HG03558 (cell line): ENCODE results near the gene MOK.
A peak's percentile ranks its signal among the peaks of the same experiment; 100 is the strongest.
"Not testable (repeated sequence)": the region's sequence is repeated elsewhere in the genome, so short reads cannot be mapped to it uniquely, and the experiment has no call there.

Experiments used
- ATAC-seq: cut with Tn5 transposase; IDR thresholded peaks from one replicate; pipeline ENCODE4 v1.9.1; 2021; ENCODE audit warnings: moderate number of reproducible peaks; ENCODE audit not compliant: unreplicated experiment; ENCODE audit errors: extremely low read depth

MOK gene, protein sequence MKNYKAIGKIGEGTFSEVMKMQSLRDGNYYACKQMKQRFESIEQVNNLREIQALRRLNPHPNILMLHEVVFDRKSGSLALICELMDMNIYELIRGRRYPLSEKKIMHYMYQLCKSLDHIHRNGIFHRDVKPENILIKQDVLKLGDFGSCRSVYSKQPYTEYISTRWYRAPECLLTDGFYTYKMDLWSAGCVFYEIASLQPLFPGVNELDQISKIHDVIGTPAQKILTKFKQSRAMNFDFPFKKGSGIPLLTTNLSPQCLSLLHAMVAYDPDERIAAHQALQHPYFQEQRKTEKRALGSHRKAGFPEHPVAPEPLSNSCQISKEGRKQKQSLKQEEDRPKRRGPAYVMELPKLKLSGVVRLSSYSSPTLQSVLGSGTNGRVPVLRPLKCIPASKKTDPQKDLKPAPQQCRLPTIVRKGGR

DNA sequence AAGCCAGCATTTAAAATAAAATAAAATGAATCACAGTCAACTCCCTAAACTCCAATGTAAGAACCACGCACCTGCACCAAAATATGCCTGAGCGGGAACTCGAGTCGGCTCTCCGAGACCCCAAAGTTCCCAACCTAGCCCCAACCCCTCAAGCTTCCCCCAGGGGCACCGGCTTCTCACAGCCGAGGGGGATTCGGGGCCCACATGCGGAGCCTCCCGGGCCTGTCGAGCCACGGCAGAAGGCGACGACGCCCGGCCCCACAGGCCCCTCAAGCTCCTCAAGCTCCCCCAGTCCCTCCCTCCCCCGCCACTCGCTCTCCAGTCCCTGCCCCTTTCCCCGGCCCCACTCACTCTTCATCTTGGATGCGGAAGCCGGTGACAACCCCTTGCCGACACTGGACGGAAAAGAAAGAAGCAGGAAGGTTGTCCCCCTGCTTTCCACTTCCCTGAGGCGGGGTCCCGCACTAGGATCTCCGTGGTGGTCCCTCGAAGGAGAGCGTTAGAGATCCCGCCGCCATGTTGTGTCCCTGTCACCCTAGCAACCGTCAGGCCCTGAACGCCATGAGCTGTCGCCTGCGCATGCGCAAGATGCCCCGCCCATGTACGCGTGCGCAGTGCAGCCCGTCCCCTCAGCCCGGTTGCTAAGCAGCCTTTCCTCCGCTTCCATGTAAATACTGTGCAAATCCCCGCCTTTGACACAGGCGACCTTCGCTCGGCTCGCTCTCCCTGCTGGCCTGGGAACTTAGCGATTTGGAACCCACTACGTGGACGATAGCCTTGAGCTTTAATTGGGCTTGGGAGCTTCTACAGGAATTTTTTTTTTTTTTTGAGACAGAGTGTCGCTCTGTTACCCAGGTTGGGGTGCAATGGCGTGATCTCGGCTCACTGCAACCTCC is at the start of gene MOK:
TSS of gene MOK (minus strand) at position 554 of the 896 bp plus-strand sequence. CDS start at position 358, 196 bp downstream.
- peak; percentile 71 for ATAC-seq

DNA sequence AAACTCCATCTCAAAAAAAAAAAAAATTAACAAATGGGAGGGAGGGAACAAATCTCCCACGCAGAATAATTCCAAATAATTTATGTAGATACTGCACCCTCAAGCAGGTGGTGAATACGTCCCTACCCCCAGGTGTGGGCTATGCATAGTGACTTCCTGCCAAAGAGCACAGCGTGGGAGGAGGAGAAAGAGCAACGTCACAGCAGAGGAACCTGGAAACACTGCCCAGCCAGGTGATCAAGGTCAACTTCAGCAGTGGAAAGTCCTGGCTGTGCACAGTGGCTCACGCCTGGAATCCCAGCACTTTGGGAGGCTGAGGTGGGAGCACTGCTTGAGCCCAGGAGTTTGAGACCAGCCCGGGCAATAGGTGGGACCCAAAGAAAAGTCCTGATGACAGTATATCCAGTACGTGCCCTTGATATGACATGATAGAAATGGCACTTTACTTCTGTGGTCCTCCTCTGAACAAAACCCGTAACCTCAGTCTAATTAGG is 48.2 kb upstream of the MOK start:
- no peak for ATAC-seq

DNA sequence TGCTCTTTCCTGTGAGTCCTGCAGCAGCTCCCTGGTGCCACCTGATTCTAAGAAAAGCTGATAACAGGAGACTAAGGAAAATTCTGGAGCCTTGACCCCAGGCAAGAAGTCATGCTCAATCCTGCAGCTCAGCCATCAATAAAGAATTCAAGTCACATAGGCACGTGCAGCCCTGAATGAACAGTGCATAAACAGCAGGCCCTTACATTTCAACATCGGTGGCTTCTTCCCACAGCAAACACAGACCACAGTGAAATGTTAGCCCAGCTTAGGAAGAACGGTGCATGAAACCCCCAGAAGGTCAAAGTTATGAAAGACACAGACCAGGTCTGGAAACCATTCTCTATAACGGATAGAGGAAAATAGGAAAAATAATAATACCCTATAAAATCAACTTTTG is 47.2 kb upstream of the MOK start:
- no peak for ATAC-seq

DNA sequence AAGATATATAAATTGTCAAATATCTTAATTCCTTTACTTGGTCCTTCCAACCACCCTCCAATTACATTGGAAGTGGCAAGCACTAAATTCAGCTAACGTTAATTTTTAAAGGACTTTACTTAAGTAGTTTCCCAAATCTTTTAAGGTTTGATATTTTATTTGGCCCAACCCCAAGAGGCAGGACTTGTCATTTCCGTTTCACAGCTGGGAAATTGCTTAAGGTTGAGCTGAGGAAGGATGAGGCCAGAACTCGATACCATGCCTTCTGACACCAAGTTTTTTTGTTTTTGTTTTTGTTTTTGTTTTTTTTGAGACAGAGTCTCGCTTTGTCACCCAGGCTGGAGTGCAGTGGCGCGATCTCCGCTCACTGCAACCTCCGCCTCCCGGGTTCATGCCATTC is 46.6 kb upstream of the MOK start:
- ATAC-seq, result not testable (repeated sequence)

DNA sequence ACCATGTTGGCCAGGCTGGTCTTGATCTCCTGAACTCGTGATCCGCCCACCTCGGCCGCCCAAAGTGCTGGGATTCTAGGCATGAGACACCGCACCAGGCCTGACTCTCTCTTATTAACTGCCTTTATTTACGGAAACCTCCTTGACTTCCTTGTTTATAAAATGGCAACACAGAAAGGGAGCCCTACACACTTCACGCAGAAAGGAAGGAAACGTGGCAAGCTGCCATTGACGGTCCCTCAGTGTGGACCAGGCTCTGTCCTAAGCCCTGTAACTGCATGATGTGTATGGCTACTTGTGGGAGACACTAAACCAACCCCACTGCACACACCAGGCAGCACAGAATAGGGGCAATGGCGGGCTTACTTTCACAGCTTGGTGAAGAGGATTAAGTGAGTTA is 46.1 kb upstream of the MOK start:
- no peak for ATAC-seq

DNA sequence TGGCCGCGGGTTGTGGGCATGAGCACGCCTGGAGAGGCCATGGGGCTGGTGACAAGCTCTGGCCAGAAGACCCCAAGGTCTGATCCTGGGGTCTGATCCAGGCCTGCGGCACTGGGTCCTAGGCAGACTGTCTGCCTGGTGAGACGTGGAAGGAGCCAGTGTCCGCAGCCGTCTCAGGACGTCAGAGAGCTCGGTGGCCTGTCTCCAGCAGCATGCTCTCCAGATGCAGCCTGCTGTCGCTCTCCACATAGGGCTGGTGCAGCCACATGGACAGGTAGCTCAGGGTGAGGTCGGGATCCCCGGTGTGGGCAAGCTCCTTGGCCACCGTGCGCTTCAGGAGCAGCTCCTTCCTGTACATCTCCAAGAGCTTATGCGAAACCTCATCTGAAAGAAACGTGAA is 43.4 kb upstream of the MOK start:
- no peak for ATAC-seq

DNA sequence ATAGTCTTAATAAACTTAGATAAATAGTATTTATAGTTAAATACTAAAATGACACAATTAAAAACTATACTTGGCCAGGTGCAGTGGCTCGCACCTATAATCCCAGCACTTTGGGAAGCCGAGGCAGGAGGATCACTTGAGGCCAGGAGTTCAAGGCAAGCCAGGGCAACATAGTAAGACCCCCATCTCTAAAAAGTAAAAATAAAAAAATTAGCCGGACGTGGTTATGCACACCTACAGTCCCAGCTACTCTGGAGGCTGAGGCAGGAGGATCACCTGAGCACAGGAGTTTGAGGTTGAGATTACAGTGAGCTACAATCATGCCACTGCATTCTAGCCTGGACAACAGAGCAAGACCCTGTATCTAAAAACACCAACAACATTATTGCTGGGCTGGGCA is 41.7 kb upstream of the MOK start:
- ATAC-seq, result no peak

DNA sequence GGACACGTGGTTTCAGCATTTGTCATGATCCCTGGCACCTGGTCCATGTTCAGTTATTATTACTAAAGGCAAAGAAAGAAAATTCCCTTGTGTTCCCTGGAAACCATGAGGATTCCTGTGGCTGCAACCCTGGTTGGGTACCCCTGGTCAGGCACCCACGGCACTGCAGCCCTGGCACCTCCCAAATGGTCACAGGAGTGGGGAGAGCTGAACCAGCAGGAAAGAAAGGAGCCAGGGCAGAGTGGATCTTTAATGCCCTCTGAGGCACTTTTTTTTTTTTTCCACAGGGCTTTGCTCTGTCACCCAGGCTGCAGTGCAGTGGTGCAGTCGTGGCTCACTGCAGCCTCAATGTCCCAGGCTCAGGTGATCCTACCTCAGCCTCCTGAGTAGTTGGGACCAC is 40.3 kb upstream of the MOK start:
- ATAC-seq, result no peak

DNA sequence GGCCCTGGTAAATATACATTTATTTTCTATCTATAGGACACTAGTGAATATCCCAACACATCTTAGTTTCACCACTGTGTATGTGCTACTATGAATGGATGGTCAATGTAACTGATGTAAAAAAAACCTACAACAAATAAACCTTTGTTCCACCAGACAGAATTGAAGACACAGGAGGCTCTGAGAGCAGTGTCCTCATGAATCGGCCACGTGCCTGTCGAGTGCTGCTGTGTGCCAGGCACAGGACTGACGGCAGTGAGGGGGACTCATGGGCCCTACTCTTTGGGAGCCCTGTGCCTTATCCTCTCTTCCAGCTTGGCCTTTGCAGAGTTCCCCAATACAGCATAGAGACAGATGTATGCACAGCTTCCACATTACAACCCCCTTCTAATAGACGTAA is 39.5 kb upstream of the MOK start:
- ATAC-seq, result no peak

DNA sequence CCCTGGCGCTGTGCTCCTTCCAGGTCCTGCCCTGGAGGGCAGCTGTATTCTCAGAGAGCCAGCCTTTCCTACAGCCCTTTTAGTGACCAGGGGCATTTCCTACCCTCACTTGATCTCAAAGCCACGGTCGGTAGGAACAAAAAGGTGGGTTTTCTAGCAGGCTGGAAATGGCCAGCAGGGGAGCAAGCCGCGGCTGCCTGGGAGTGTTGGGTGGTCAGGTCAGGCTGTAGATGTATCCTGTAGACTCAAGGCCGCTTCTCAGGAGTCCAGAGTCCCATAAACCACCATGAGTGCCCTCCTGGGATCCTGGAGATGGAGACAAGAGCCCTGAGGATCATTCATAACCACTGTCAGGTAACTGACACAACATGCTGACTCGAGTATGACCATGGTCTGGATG is 39.1 kb upstream of the MOK start:
- no peak for ATAC-seq

DNA sequence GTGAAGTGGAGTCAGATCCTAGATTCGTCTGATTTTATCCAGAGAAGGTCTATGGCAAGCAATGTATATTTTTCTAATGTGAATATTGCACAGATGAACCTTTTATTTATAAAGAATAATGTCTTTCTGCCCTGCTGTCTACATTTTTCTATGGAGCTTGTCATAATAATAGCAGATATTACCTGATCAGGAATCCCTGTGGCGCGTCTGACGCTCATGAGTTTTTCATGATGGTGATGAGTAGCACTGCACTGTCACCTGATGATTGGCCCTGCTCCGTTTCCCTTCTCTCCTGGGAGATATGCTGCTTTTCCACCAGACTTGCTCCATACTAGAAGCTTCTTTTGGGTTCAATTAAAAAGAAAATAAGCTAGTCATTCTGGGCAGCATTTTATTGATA is 37.3 kb upstream of the MOK start:
- no peak for ATAC-seq

DNA sequence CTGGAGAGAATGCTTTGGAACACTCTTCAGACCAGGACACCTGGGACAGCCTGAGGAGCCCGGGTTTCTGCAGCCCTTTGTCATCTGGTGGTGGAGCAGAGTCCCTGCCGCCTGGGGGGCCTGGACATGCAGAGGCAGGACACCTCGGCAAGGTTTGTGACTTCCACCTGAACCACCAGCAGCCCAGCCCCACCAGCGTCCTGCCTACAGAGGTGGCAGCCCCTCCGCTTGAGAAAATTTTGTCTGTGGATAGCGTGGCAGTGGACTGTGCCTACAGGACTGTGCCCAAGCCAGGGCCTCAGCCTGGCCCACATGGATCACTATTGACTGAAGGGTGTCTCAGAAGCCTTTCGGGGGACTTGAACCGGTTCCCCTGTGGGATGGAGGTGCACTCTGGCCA is 36.6 kb upstream of the MOK start:
- ATAC-seq, result no peak

DNA sequence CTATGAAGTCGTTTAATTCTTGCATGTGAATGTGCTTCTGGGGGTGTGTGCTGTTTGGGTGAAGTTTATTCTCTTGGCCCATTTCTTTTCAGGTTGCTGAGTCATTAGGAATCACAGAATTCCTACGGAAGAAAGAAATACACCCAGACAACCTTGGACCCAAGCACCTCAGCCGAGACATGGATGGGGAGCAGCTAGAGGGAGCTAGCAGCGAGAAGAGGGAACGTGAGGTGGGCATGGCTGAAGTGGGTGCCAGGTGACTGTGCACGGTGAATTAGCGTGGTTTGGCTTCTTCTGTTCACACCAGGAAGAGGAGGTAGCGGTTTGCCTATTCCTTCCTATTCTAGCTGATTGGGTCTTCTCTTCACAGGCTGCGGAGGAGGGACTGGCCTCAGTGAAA is 33.8 kb upstream of the MOK start:
- ATAC-seq, result no peak

DNA sequence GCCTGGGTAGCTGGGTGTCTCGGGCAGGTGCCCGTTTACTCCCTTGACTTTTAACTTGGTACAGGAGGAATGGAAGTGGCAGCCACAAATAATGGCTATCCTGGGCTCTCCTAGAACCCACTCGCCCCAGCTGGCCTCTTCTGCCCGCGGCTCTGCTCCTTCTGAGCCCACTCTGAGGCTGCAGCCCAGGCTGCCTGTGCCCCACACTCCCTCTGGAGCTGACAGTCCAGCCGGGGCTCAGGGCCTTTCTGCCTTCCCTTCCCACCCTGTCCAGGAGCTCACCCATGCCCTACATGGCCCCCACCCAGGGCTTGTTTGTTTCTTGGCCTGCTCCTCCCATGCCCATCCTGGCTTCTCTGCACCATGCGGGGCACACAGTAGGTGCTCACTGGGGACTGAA is 30.2 kb upstream of the MOK start:
- ATAC-seq, result no peak

DNA sequence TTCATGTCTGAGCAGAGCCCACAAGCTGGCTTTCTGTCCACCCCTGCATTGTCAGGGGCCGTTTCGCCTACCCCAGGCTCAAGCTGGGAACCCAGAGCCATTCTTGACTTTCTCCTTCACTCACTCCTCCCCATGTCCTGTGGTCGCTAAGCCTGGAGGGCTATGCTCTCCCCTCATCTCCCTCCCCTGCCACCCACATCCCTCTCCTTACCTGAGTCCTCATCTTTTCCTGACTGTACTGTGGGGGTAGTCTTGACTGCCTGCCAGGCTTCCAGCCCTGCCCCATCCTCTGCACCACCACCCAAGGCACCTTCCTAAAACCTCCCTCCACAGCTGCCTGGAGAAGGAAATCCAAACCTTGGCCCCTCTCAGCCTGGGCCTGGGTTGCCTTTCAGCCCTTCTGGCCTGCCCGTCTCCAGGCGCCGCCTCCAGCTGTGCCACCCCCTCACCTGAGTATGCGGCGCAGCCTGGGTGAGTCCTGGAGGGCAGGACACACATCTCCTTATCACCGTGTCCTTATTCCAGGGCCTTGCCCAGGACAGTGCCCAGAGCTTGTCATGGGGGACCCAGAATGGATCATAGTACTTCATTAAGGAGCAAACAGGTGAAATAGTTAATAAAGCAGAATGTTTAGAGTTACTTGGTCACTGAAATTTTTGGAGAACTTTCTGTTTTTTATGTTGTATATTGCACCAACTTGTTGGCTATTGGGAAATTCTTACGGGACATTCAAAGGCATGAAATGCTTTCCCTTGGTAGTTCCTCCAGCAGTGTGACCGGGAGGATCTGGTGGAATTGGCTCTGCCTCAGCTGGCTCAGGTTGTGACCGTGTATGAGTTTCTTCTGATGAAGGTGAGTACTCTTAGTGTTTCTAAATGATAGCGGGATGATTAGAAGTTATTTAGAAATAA is 29.1 kb upstream of the MOK start:
- ATAC-seq, result no peak

DNA sequence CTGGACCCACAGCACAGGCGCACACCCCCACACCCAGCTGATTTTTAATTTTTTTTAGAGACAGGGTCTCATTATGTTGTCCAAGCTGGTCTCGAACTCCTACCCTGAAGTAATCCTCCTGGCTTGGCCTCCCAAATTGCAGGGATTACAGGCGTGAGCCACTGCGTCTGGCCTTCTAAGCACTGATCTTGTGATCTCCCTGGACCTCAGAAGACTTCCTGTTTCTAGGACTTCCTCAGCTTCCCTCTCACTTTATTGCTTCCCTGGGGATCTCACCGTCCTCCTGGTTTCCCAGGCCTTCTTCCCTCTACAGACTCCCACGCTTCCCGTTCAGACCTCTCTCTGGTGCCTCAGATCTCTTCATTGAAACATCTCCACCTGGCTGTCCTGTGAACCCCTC is 28.4 kb upstream of the MOK start:
- ATAC-seq, result no peak

DNA sequence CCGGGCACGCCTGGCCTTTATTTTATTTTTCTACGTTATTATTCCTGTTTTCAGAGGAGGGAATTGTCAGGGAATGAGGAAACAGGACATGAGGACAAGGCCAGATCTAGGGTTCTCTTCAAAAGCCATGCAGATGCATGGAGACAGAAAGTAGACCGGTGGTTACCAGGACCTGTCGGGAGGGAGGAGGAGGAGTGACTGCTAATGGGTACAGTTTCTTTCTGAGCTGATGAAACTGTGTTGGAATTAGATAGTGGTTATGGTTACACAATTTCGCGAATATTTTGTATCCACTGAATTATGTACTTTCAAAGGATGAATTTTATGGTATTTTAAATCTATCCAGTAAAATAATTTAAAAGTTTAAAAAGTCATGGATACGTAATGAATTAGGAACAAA is 25.8 kb upstream of the MOK start:
- ATAC-seq, result no peak

DNA sequence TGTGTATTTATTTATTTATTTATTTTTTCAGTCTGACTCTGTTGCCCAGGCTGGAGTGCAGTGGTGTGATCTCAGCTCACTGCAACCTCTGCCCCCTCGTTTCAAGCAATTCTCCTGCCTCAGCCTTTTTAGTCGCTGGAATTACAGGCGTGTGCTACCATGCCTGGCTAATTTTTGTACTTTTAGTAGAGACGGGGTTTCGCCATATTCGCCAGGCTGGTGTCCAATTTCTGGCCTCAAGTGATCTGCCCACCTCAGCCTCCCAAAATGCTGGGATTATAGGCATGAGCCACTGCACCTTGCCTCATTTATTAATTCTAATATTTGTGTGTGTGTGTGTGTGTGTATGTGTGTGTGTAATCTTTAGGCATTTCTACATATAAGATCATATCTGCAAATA is 24.4 kb upstream of the MOK start:
- not testable (repeated sequence) for ATAC-seq

DNA sequence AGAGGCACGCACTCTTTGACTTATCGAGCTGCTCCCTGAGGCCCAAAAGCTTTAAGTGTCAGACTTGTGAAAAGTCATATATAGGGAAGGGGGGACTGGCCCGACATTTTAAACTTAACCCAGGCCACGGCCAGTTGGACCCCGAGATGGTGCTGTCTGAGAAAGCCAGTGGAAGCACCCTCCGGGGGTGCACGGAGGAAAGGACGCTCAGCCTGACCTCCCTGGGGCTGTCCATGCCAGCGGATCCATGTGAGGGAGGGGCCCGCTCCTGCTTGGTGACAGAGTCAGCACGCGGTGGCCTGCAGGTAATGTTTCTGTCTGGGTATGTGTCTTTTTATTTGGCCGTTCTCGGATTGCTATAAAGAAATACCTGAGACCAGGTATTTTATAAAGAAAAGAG is 21.6 kb upstream of the MOK start:
- no peak for ATAC-seq

DNA sequence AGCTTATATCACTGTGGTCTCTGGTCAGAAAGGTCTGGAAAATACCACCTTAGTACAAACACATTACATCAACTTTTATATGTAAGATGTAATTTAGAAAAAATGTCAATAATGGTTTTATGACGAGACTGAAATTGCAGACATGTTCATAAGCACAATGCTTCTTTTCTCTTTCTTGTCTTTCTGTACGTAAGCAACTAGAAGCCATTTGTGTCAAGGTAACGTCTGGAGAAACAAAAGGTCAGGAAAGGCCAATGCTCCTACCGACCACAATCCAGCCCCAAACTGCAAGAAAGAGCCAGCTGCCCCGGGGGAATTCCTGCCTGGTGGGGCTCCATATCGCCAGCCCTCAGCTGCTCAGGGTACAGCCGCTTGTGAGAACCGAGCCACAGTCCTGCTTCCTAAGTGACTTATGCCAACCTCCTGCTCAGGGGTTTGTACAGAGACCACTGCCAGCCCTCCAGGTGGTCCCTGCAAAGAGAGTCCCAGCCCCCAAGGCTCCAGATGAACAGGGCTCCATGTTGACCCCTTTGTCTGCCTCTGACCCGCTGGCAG is 20.9 kb upstream of the MOK start:
- no peak for ATAC-seq
